Fibroblast of villous mesenchyme (primary cell): Measurements from ENCODE around the gene KDR. TPM values are rescaled to one million over a fixed set of nuclear protein-coding genes. Genes with fewer than 3 reads are reported as not detected.

ENCODE experiments used
- DNase-seq: peaks from one replicate; pipeline ENCODE4 v3.0.0-alpha.2; 2010; ENCODE audit warnings: low read depth
- H3K4me3 ChIP-seq: 2 replicates; pipeline ENCODE4 v1.5.1; 2011; ENCODE audit warnings: low read depth, mild to moderate bottlenecking, low read length
- CTCF ChIP-seq: IDR thresholded peaks from 2 replicates; pipeline ENCODE4 v1.5.1; 2012; ENCODE audit warnings: low read depth, mild to moderate bottlenecking, low read length; ENCODE audit not compliant: insufficient read depth
- total RNA-seq: library from RNA; depleted of rRNA; stranded (reverse); fragments of >200 nt; gene quantifications from 2 replicates; pipeline ENCODE4 v1.2.3, GENCODE V29; 2012

Gene KDR
- total RNA-seq, 1 donor: 0.86 TPM

- no peak for TF ChIP-seq CTCF
- no peak for DNase-seq
- H3K4me3 ChIP-seq: no peak overlapping the region
Measured at GRCh38 chr4:55096619-55097018, 28.8 kb downstream of the KDR start.

GRCh38 chr4:55096045-55096444, 29.4 kb downstream of the KDR start:
- TF ChIP-seq CTCF: no peak
- no peak for DNase-seq
- H3K4me3 ChIP-seq: no peak overlapping the region

GRCh38 chr4:55092504-55092903, 32.9 kb downstream of the KDR start:
- DNase-seq: no peak
- no peak overlapping the region for H3K4me3 ChIP-seq
- no peak for TF ChIP-seq CTCF

- no peak overlapping the region for H3K4me3 ChIP-seq
- TF ChIP-seq CTCF: no peak
- no peak for DNase-seq
Measured at GRCh38 chr4:55089916-55090315, 35.5 kb downstream of the KDR start.

GRCh38 chr4:55087913-55088260, 37.5 kb downstream of the KDR start:
- no peak for DNase-seq
- TF ChIP-seq CTCF: no peak
- no peak overlapping the region for H3K4me3 ChIP-seq

- no peak for DNase-seq
- no peak overlapping the region for H3K4me3 ChIP-seq
- TF ChIP-seq CTCF: no peak
Measured at GRCh38 chr4:55087009-55087912, 38.1 kb downstream of the KDR start.

- TF ChIP-seq CTCF: no peak
- DNase-seq: no peak
- H3K4me3 ChIP-seq: no peak overlapping the region
Measured at GRCh38 chr4:55086578-55086977, 38.8 kb downstream of the KDR start.
